NCI-H774 (cell line): ENCODE measurements around the gene HCN2.

Experiments used
- DNase-seq: peaks from one replicate; lab custom pipeline; 2025; lab: John Stamatoyannopoulos, UW

The HCN2 gene

GRCh38 chr19:589693-590395, at the start of gene HCN2:
Gene HCN2, plus strand, starts transcription at chr19:589881. Its CDS starts 65 bp downstream, at chr19:589946.
- DNase-seq: no peak

- DNase-seq: no peak
These were observed 48.6 kb upstream of the HCN2 start for GRCh38 chr19:540867-541637.

DNA sequence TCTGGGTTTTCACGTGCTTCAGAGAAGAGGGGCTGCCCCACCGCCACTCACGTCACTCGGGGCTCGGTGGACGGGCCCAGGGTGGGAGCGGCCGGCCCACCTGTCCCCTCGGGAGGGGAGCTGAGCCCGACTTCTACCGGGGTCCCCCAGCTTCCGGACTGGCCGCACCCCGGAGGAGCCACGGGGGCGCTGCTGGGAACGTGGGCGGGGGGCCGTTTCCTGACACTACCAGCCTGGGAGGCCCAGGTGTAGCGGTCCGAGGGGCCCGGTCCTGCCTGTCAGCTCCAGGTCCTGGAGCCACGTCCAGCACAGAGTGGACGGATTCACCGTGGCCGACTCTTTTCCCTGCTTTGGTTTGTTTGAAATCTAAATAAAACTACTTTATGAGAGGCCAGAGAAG, 48.0 kb upstream of the HCN2 start:
- no peak for DNase-seq

- no peak for DNase-seq
These were observed 47.4 kb upstream of the HCN2 start for GRCh38 chr19:542173-542866.

DNA sequence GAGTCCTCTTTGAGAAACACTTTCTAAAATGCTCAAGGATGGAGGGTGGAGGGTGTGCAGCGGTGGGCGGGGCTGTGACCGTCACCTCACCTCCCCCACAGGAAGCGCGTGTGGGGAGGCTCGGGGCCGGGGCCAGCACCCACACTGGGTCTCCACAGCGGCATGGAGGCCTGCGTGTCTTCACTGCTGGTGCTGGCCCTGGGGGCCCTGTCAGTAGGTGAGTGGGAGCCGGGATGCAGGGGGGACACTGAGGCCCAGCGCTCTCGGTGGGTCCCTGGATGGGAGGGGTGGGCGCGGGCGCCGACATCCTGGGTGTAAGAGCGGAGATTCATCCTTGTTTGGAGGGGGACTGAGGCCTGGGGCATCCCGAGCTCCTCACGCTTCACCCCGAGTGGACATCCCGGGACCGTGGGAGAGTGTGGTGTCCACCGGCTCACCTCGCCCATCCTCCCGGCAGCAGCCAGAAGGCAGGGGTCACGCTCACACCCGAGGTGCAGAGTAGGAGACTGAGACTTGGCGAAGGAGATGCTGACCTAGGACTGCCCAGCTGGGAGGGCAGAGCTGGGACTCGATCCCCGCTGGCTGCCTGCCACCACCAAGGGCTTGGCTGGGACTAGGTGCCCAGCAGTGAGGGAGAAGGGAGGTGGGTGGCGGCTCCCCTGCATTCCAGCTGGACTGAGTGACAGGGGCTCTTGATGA, 45.6 kb upstream of the HCN2 start, which contains the start of gene GZMM:
TSS of gene GZMM (plus strand) at position 144 of the 699 bp plus-strand sequence. CDS start at position 163, 19 bp downstream.
- DNase-seq: no peak

DNA sequence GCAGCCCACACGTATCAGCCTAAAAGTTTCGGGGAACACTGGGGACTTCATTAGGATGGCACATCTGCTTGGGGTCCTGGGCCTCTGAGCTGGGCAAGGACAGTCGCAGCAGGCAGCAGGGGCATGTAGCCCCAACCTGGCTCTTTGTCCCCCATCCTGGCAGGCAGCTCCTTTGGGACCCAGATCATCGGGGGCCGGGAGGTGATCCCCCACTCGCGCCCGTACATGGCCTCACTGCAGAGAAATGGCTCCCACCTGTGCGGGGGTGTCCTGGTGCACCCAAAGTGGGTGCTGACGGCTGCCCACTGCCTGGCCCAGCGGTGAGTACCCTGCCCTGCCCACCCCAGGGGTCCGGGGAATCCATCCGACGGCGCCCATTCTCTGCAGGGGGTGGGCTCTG, 42.6 kb upstream of the HCN2 start:
- DNase-seq: no peak

- no peak for DNase-seq
These were observed 41.6 kb upstream of the HCN2 start for GRCh38 chr19:547836-548720.

- DNase-seq: no peak
These were observed 40.5 kb upstream of the HCN2 start for GRCh38 chr19:548886-549830.

DNA sequence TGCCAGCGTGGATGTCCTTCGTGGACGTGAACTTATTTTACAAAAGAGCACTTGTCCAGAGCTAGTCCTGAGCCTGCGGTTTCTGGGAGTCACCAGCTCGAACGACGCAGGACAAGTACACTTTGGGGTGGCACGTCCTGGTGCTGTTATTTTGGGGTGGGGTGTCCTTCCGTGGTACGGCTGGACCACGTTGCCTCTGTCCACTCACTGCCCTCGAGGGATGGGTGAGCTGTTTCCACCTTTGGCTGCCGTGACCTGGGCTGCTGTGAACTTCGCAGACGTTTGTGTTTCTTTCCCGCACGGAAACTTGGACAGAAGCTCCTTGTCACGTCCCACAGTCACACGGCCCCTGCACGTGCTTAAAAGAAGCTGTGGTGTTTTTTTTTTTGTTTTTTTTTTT, 34.9 kb upstream of the HCN2 start:
- no peak for DNase-seq

GRCh38 chr19:555474-555808, 34.2 kb upstream of the HCN2 start:
- DNase-seq: no peak

GRCh38 chr19:556611-557382, 32.9 kb upstream of the HCN2 start:
- no peak for DNase-seq

GRCh38 chr19:558770-559439, 30.8 kb upstream of the HCN2 start:
- DNase-seq: no peak

DNA sequence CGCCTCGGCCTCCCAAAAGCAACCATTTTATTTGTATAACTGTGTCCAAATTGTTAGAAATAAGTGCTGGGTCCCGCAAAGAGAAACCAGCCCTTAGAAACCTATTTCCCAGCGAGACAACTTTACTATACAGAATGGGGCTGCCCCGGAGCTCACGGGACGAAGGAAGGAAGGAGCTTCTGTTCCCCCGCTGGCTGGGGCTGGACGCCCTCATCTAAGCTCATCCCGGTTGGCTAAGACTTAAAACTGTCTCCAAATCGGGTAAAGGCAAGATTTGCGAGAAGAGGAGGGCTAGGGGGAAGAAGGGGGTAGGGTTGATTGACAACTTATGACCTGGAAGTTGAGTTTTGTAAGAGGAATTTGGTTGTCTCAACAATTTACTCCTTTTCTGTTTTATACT, 29.6 kb upstream of the HCN2 start:
- DNase-seq: no peak

DNA sequence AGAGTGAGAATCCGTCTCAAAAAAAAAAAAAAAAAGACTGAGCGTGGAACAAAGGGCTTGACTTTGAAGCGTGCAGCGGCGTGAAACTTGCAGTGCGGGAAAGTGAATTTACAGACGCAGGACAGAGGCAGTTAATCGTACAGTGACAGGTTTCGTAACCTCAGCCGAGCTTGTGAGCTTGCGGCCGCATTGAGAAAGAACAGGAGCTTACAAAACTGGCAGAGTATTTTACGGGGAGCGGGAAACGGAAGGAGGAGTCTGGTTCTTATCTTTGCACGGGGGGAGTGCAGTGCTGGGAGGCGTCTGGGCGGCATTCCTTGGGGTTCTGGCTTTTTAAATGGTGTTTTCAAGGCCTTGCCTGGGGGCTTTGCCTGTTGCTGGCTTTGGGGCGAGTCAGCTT, 23.3 kb upstream of the HCN2 start:
- no peak for DNase-seq

- no peak for DNase-seq
These were observed 22.8 kb upstream of the HCN2 start for GRCh38 chr19:566844-567243.

DNA sequence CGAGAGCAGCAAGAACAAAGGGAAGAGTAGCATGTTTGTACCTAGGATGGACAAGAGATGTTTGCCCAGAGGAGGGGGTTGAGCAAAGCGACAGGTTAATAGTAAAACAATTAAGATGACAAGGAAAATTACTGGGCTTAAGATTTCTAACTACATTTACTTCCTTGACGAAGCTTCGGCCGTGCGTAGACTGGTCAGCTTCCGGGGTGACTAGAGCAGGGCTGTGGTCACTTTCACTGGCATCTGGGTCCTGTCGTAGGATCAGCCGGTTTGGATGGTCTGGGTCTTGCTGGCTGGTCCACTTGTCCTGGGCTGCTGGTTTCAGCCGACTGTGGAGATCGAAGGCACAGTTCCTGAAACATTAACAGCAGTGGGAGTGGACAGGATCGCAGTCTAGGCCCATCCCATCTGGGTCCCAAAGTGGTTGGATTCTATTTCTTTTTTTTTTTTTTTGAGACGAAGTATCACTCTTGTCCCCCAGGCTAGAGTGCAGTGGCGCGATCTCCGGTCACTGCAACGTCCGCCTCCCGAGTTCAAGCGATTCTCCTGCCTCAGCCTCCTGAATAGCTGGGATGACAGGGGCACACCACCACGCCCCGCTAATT, 22.3 kb upstream of the HCN2 start:
- DNase-seq: no peak

DNA sequence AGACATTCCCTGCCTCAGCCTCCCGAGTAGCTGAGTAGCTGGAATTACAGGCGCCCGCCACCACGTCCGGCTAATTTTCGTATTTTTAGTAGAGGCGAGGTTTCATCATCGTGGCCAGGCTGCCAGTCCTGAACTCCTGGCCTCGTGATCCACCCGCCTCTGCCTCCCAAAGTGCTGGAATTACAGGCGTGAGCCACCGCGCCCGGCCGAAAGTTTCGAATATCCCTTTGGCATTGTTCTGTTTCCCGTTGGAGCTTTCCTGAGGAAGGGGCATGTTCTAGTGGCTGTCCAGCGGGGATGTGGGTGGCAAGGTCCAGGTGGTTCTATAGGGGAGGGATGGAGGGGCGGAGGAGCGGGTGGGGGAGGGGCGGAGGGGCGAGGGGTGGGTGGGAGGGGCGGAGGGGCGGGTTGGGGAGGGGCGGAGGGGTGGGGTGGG, 19.4 kb upstream of the HCN2 start:
- DNase-seq: no peak

- DNase-seq: peak; percentile 66
These were observed 18.6 kb upstream of the HCN2 start for GRCh38 chr19:570937-571565.
